GM15510 (cell line): Measurements from ENCODE around the gene PACS2.

Experiments
- POLR2A ChIP-seq: IDR thresholded peaks from 3 replicates; pipeline ENCODE4 v1.6.1; 2011; ENCODE audit warnings: borderline replicate concordance; ENCODE audit not compliant: insufficient read length; ENCODE audit errors: extremely low read depth

The PACS2 gene

GRCh38 chr14:105398726-105399465, 84.3 kb downstream of the PACS2 start:
- no peak for TF ChIP-seq POLR2A

GRCh38 chr14:105399466-105399775, 84.9 kb downstream of the PACS2 start:
- TF ChIP-seq POLR2A: no peak

GRCh38 chr14:105400016-105400415, 85.5 kb downstream of the PACS2 start:
- TF ChIP-seq POLR2A: no peak

GRCh38 chr14:105401699-105402098, 87.2 kb downstream of the PACS2 start:
- TF ChIP-seq POLR2A: no peak

- no peak for TF ChIP-seq POLR2A
Measured at GRCh38 chr14:105408592-105408991, 94.0 kb downstream of the PACS2 start.

- no peak for TF ChIP-seq POLR2A
Measured at GRCh38 chr14:105409364-105409763, 94.8 kb downstream of the PACS2 start.

GRCh38 chr14:105410642-105411016, 96.1 kb downstream of the PACS2 start:
- no peak for TF ChIP-seq POLR2A

GRCh38 chr14:105411017-105411941, 96.7 kb downstream of the PACS2 start:
- no peak for TF ChIP-seq POLR2A

GRCh38 chr14:105411985-105412770, 97.6 kb downstream of the PACS2 start:
- no peak for TF ChIP-seq POLR2A

GRCh38 chr14:105412771-105413543, 98.4 kb downstream of the PACS2 start:
- TF ChIP-seq POLR2A: no peak

GRCh38 chr14:105413544-105413886, 99.0 kb downstream of the PACS2 start:
- TF ChIP-seq POLR2A: no peak

- no peak for TF ChIP-seq POLR2A
Measured at GRCh38 chr14:105414456-105415371, 100.2 kb downstream of the PACS2 start.
